MCF 10A (cell line): ENCODE data around the gene TIMM10B. TPM values are rescaled to one million over a fixed set of nuclear protein-coding genes. Genes with fewer than 3 reads are reported as not detected.

Source experiments
- BruUV-seq: library from RNA; stranded (reverse); fragments of 400-500 nt; replicated peaks from 2 replicates; lab custom pipeline; 2021; lab: Mats Ljungman, UMichigan
- CTCF ChIA-PET: fragments of 300-600 bp; sonication (Branson Sonifier 250); formaldehyde crosslinking; extraction: SDS; loops from one replicate; lab custom pipeline; 2021; ENCODE audit warnings: antibody characterized with exemption, inconsistent platforms; lab: Yijun Ruan, JAX
- POLR2A ChIA-PET: fragments of 300-600, 350-650 bp; sonication (Branson Sonifier 250); formaldehyde crosslinking; extraction: SDS; loops from one replicate; lab custom pipeline; 2020; ENCODE audit warnings: antibody characterized with exemption, inconsistent platforms; lab: Yijun Ruan, JAX
- DNase-seq: peaks from one replicate; pipeline ENCODE4 v3.0.0-alpha.2; 2018; ENCODE audit not compliant: unreplicated experiment
- H3K27ac Mint-ChIP-seq: one replicate; pipeline ENCODE4 v1.8.0; 2022; ENCODE audit warnings: mild to moderate bottlenecking, low read depth, mixed read lengths; ENCODE audit not compliant: unreplicated experiment
- H3K27me3 Mint-ChIP-seq: one replicate; pipeline ENCODE4 v1.8.0; 2022; ENCODE audit warnings: mixed read lengths; ENCODE audit not compliant: insufficient read depth, unreplicated experiment
- H3K36me3 Mint-ChIP-seq: one replicate; pipeline ENCODE4 v1.8.0; 2022; ENCODE audit warnings: mild to moderate bottlenecking, moderate library complexity, mixed read lengths; ENCODE audit not compliant: insufficient read depth, unreplicated experiment
- H3K4me1 Mint-ChIP-seq: one replicate; pipeline ENCODE4 v1.8.0; 2022; ENCODE audit warnings: mixed read lengths; ENCODE audit not compliant: insufficient read depth, unreplicated experiment
- H3K4me3 Mint-ChIP-seq: one replicate; pipeline ENCODE4 v1.8.0; 2022; ENCODE audit warnings: mild to moderate bottlenecking, moderate library complexity, mixed read lengths; ENCODE audit not compliant: unreplicated experiment
- H3K9me3 Mint-ChIP-seq: one replicate; pipeline ENCODE4 v1.8.0; 2022; ENCODE audit warnings: mixed read lengths; ENCODE audit not compliant: unreplicated experiment
- intact Hi-C: fragments of 100-400 bp; cut with micrococcal nuclease; formaldehyde crosslinking; loops from 2 replicates; pipeline ENCODE4 v1.14.1; 2022
- total RNA-seq: library from RNA; stranded (reverse); gene quantifications from 2 replicates; pipeline ENCODE4 v1.2.3, GENCODE V29; 2022
- TF ChIP-seq, protein P1 (sequence below): fragments of 200-600 bp; IDR thresholded peaks from one replicate; pipeline ENCODE4 v1.8.0; 2022; ENCODE audit warnings: antibody characterized with exemption, mild to moderate bottlenecking; ENCODE audit not compliant: unreplicated experiment

Gene TIMM10B
- total RNA-seq, 1 experiment from 2014 or later: 36.2 TPM

DNA sequence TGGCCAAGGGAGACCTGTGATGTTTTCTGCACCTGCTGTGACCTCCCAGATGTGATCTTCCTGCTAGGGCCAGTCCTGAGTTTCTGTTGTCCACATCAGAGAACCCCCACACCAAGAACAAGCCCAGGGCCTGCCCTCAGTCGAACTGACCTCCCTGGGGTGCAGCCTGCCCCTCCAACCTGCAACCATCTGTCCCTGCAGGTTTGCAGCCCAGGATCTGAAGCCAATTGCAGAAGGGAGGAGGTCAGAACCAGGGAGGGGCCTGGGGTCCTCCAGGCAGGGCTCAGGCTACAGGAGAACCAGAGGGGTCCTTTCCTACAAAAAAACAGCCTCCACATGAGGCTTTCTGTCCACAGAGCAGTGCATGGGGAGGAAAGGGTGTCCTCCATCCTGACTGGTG, 8.4 kb upstream of the TIMM10B start:
- no peaks in the 10 kb centered on the region for H3K9me3 Mint-ChIP-seq
- H3K27ac Mint-ChIP-seq: peak overlapping the region; percentile 87
- no peak for DNase-seq
- H3K27me3 Mint-ChIP-seq: no peaks in the 10 kb centered on the region
- ChIA-PET POLR2A (interaction anchor here (0.6 to 3.4 kb wide), 12 partner anchors 9 to 210 kb away, joined by 3 to 14 read pairs (median 4); partner anchors contain the start of genes ARFIP2, CAVIN3, DNHD1 and MRPL17), CTCF (interaction anchor here (0.6 to 3.2 kb wide), 7 partner anchors 11 to 312 kb away, joined by 3 to 22 read pairs (median 3); no protein-coding TSS in a partner anchor)
- TF ChIP-seq, protein P1, sequence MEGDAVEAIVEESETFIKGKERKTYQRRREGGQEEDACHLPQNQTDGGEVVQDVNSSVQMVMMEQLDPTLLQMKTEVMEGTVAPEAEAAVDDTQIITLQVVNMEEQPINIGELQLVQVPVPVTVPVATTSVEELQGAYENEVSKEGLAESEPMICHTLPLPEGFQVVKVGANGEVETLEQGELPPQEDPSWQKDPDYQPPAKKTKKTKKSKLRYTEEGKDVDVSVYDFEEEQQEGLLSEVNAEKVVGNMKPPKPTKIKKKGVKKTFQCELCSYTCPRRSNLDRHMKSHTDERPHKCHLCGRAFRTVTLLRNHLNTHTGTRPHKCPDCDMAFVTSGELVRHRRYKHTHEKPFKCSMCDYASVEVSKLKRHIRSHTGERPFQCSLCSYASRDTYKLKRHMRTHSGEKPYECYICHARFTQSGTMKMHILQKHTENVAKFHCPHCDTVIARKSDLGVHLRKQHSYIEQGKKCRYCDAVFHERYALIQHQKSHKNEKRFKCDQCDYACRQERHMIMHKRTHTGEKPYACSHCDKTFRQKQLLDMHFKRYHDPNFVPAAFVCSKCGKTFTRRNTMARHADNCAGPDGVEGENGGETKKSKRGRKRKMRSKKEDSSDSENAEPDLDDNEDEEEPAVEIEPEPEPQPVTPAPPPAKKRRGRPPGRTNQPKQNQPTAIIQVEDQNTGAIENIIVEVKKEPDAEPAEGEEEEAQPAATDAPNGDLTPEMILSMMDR: no peak
- intact Hi-C loops: loop anchor here (10.0 kb wide), 1 partner anchor 132 kb away; the partner anchor contains the start of genes ILK and RRP8
- peak overlapping the region; percentile 83 for H3K4me3 Mint-ChIP-seq
- H3K4me1 Mint-ChIP-seq: peaks cover 11% of the 10 kb centered on the region
- BruUV-seq: no TSS peak
- peaks cover 7% of the 10 kb centered on the region for H3K36me3 Mint-ChIP-seq

DNA sequence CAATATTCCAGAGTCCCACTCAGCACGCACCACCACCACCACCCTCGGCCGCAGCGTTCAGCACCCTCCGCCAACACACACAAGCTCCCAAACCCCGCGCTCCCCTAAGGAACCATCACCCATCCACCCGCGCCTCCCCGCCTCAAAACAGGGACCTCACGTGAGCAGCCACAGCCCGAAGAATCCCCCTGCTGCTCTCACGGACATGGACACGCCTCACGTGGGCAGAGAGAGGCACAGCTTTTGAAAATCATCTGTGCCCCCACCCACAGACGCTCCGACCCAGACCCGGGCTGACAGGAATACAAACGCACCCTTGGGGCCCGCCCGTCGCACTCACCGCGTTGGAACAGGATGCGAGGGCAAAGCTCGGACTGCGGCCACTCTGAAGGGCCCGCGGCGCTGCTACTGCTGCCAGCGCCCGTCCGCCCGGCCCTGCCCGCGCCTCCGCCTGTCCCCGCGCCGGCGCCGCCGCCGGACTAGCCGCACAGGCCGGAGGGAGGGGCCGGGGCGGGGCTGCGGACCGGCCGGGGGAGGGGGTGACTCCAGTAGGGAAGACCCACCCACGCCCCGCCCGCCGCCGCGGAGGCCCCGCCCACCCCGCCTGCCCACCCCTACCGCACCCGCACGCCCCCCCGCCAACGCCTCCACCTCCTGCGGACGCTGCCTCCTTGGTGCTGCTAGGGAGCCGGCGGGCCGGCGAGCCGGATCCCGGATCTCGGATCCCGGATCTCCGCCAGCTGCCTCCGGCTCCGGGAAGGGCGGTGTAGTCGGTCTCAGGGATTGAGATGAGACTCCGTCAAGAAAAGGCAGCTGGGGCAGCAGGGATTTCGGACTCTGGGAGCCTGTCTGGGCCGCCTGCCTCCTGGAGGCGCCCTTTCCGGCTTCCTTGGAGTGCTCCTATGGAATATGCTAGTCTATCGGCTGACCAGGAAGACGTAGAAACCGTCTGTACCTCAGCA, 7.6 kb upstream of the TIMM10B start, which contains the start of gene TRIM3:
TRIM3 (minus strand) TSS at position 491 of the 962 bp plus-strand sequence. CDS start 8,246 bp downstream, outside the sequence.
- ChIA-PET POLR2A (interaction anchor here (0.6 to 3.4 kb wide), 17 partner anchors 8 to 223 kb away, joined by 3 to 14 read pairs (median 3); partner anchors contain the start of genes ARFIP2, CAVIN3, DNHD1 and ILK), CTCF (interaction anchor here (0.6 to 3.2 kb wide), 5 partner anchors 13 to 312 kb away, joined by 3 to 22 read pairs (median 3); no protein-coding TSS in a partner anchor)
- peak; percentile 83 for DNase-seq
- Mint-ChIP-seq H3K36me3 (peaks cover 12% of the 10 kb centered on the region), H3K4me3 (peak within 1 kb of the TSS; percentile 83), H3K4me1 (peaks cover 11% of the 10 kb centered on the region), H3K9me3 (no peaks in the 10 kb centered on the region), H3K27me3 (no peaks in the 10 kb centered on the region), H3K27ac (peak within 1 kb of the TSS; percentile 87)
- intact Hi-C loops: loop anchor here (10.0 kb wide), 1 partner anchor 131 kb away; the partner anchor contains the start of genes ILK and RRP8
- BruUV-seq: no TSS peak
- TF ChIP-seq, protein P1: no peak

DNA sequence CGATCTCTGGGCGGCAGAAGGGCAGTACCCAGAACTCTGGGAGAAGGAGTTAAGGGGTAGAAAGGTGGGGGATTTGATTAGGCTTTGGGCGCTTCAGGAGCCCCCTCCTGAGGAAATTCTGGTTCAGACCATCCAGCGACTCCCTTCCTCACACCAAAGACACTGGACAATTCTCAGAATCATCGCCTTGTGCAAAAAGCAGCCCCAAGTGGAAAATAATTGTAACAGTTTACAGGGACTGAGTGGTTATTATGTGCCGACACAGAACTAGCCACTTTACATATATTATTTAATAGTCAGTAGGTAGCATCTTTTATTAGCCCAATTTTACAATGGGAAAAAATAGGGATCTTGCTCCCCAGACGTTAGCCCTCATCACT, 6.9 kb upstream of the TIMM10B start:
- TF ChIP-seq, protein P1: no peak
- ChIA-PET CTCF (interaction anchor here (0.6 to 3.2 kb wide), 5 partner anchors 32 to 146 kb away, joined by 3 to 22 read pairs (median 3); no protein-coding TSS in a partner anchor), POLR2A (interaction anchor here (1.1 to 3.4 kb wide), 6 partner anchors 7 to 224 kb away, joined by 3 to 14 read pairs (median 6); partner anchors contain the start of genes ARFIP2, SMPD1 and TIMM10B)
- H3K36me3 Mint-ChIP-seq: peaks cover 18% of the 10 kb centered on the region
- DNase-seq: no peak
- intact Hi-C loops: loop anchor here (10.0 kb wide), 1 partner anchor 130 kb away; the partner anchor contains the start of genes ILK and RRP8
- peaks cover 11% of the 10 kb centered on the region for H3K4me1 Mint-ChIP-seq
- H3K9me3 Mint-ChIP-seq: no peaks in the 10 kb centered on the region
- H3K27me3 Mint-ChIP-seq: no peaks in the 10 kb centered on the region
- peak overlapping the region; percentile 83 for H3K4me3 Mint-ChIP-seq
- H3K27ac Mint-ChIP-seq: peak overlapping the region; percentile 87
- no TSS peak for BruUV-seq
